WTC11 (cell line): ENCODE measurements around the gene IQGAP2. TPM values are rescaled to one million over a fixed set of nuclear protein-coding genes. Genes with fewer than 3 reads are reported as not detected.

Source experiments
- ATAC-seq: fragments of 200-7000 bp; cut with Tn5 transposase; 2 replicates; pipeline ENCODE4 v1.10.0; 2021; ENCODE audit warnings: mild to moderate bottlenecking, moderate library complexity
- CTCF ChIA-PET: fragments of 300-600 bp; sonication (Branson Sonifier 250); formaldehyde crosslinking; loops from one replicate; lab custom pipeline; 2021; ENCODE audit warnings: antibody characterized with exemption; lab: Charles Lee
- POLR2A ChIA-PET: fragments of 350-600 bp; sonication (Branson Sonifier 250); formaldehyde crosslinking; loops from one replicate; lab custom pipeline; 2021; ENCODE audit warnings: antibody characterized with exemption; lab: Charles Lee
- DNase-seq: peaks from one replicate; pipeline ENCODE4 v3.0.0; 2021; ENCODE audit warnings: low spot score
- H3K27ac Mint-ChIP-seq: 2 replicates; pipeline ENCODE4 v1.8.0; 2021; ENCODE audit warnings: mixed read lengths
- H3K27me3 Mint-ChIP-seq: 2 replicates; pipeline ENCODE4 v1.8.0; 2021; ENCODE audit warnings: low read depth, mild to moderate bottlenecking, moderate library complexity, mixed read lengths
- H3K36me3 Mint-ChIP-seq: 2 replicates; pipeline ENCODE4 v1.8.0; 2021; ENCODE audit warnings: mixed read lengths
- H3K4me1 Mint-ChIP-seq: 2 replicates; pipeline ENCODE4 v1.8.0; 2022; ENCODE audit warnings: mixed read lengths
- H3K4me3 Mint-ChIP-seq: 2 replicates; pipeline ENCODE4 v1.8.0; 2021; ENCODE audit warnings: mild to moderate bottlenecking, moderate library complexity, mixed read lengths
- H3K9me3 Mint-ChIP-seq: 2 replicates; pipeline ENCODE4 v1.8.0; 2021; ENCODE audit warnings: mixed read lengths
- CBFB ChIP-seq: sonication (generic); formaldehyde crosslinking; IDR thresholded peaks from 2 replicates; pipeline ENCODE4 v1.8.1; 2022; ENCODE audit warnings: mild to moderate bottlenecking, low read depth, missing genetic modification reagents
- ETV6 ChIP-seq: sonication (generic); formaldehyde crosslinking; IDR thresholded peaks from 2 replicates; pipeline ENCODE4 v1.8.1; 2022; ENCODE audit warnings: mild to moderate bottlenecking, missing genetic modification reagents
- FOXK1 ChIP-seq: sonication (generic); formaldehyde crosslinking; IDR thresholded peaks from 2 replicates; pipeline ENCODE4 v1.8.0; 2022; ENCODE audit warnings: mild to moderate bottlenecking, moderate library complexity, missing genetic modification reagents
- JAZF1 ChIP-seq: fragments of 250-450 bp; sonication (Bioruptor Pico); IDR thresholded peaks from 2 replicates; pipeline ENCODE4 v1.9.0; 2021; ENCODE audit warnings: moderate library complexity, mild to moderate bottlenecking, inconsistent platforms
- JUN ChIP-seq: sonication (generic); formaldehyde crosslinking; IDR thresholded peaks from 2 replicates; pipeline ENCODE4 v1.8.0; 2023; ENCODE audit warnings: mild to moderate bottlenecking, missing genetic modification reagents
- NFE2L1 ChIP-seq: sonication (generic); formaldehyde crosslinking; IDR thresholded peaks from 2 replicates; pipeline ENCODE4 v1.8.1; 2023; ENCODE audit warnings: missing genetic modification reagents
- NFYB ChIP-seq: sonication (generic); formaldehyde crosslinking; conservative IDR thresholded peaks from 2 replicates; pipeline ENCODE4 v1.8.0; 2022; ENCODE audit warnings: low read depth, missing genetic modification reagents
- PRRX2 ChIP-seq: fragments of 250-450 bp; sonication (Bioruptor Pico); IDR thresholded peaks from 2 replicates; pipeline ENCODE4 v1.8.0; 2021; ENCODE audit warnings: mild to moderate bottlenecking
- SMAD4 ChIP-seq: sonication (generic); formaldehyde crosslinking; IDR thresholded peaks from 2 replicates; pipeline ENCODE4 v1.8.0; 2022; ENCODE audit warnings: mild to moderate bottlenecking, missing genetic modification reagents
- ZNF121 ChIP-seq: sonication (generic); formaldehyde crosslinking; IDR thresholded peaks from 2 replicates; pipeline ENCODE4 v1.8.0; 2023; ENCODE audit warnings: missing genetic modification reagents
- ZNF396 ChIP-seq: fragments of 250-450 bp; sonication (Bioruptor Pico); IDR thresholded peaks from 2 replicates; pipeline ENCODE4 v1.8.0; 2021; ENCODE audit warnings: mild to moderate bottlenecking, moderate library complexity, borderline replicate concordance
- ZNF671 ChIP-seq: fragments of 250-450 bp; sonication (Bioruptor Pico); IDR thresholded peaks from 2 replicates; pipeline ENCODE4 v1.8.0; 2021; ENCODE audit warnings: mild to moderate bottlenecking
- total RNA-seq: library from RNA; stranded (reverse); gene quantifications from 3 replicates; pipeline ENCODE4 v1.2.3, GENCODE V29; 2021
- TF ChIP-seq, protein P1 (sequence below): fragments of 250-450 bp; sonication (Bioruptor Pico); IDR thresholded peaks from 2 replicates; pipeline ENCODE4 v1.8.0; 2021; ENCODE audit warnings: mild to moderate bottlenecking
- TF ChIP-seq, protein P2 (sequence below): sonication (generic); formaldehyde crosslinking; IDR thresholded peaks from 2 replicates; pipeline ENCODE4 v1.8.1; 2023; ENCODE audit warnings: mild to moderate bottlenecking, missing genetic modification reagents, borderline replicate concordance
- TF ChIP-seq, protein P3 (sequence below): fragments of 250-450 bp; sonication (Bioruptor Pico); IDR thresholded peaks from 2 replicates; pipeline ENCODE4 v1.9.0; 2021; ENCODE audit warnings: mild to moderate bottlenecking
- TF ChIP-seq, protein P4 (sequence below): sonication (generic); formaldehyde crosslinking; IDR thresholded peaks from 2 replicates; pipeline ENCODE4 v1.8.1; 2023; ENCODE audit warnings: mild to moderate bottlenecking, missing genetic modification reagents, moderate library complexity
- TF ChIP-seq, protein P5 (sequence below): sonication (generic); formaldehyde crosslinking; IDR thresholded peaks from 2 replicates; pipeline ENCODE4 v1.8.1; 2022; ENCODE audit warnings: mild to moderate bottlenecking, missing genetic modification reagents, moderate library complexity, borderline replicate concordance
- TF ChIP-seq, protein P6 (sequence below): sonication (generic); formaldehyde crosslinking; IDR thresholded peaks from 2 replicates; pipeline ENCODE4 v1.8.1; 2023; ENCODE audit warnings: mild to moderate bottlenecking, moderate library complexity, missing genetic modification reagents
- TF ChIP-seq, protein P7 (sequence below): sonication (generic); formaldehyde crosslinking; IDR thresholded peaks from 2 replicates; pipeline ENCODE4 v1.8.0; 2023; ENCODE audit warnings: missing genetic modification reagents

Gene IQGAP2
- total RNA-seq, 1 experiment from 2014 or later: 70.6 TPM

DNA sequence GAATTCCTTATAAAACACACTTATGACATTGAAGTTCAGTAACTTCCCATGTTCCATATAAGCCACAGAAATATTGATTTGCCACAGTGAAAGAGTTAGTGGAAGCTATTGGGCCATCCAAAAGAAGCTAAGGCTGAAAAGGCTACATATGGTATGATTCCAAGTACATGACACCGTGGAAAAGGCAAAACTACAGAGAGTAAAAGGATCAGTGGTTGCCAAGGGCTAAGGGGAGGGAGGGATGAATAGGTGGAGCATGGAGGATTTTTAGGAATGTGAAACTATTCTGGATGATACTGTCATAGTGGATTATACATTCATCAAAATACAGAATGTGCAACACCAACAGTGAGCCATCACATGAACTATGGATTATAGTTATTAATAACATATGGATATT lies 110.4 kb downstream of the IQGAP2 start (continued):
- TF ChIP-seq, protein P1, sequence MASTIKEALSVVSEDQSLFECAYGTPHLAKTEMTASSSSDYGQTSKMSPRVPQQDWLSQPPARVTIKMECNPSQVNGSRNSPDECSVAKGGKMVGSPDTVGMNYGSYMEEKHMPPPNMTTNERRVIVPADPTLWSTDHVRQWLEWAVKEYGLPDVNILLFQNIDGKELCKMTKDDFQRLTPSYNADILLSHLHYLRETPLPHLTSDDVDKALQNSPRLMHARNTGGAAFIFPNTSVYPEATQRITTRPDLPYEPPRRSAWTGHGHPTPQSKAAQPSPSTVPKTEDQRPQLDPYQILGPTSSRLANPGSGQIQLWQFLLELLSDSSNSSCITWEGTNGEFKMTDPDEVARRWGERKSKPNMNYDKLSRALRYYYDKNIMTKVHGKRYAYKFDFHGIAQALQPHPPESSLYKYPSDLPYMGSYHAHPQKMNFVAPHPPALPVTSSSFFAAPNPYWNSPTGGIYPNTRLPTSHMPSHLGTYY: no peak
- TF ChIP-seq FOXK1 (no peak), ZNF671 (CRISPR knock-in tag) (no peak)
- TF ChIP-seq, protein P2, sequence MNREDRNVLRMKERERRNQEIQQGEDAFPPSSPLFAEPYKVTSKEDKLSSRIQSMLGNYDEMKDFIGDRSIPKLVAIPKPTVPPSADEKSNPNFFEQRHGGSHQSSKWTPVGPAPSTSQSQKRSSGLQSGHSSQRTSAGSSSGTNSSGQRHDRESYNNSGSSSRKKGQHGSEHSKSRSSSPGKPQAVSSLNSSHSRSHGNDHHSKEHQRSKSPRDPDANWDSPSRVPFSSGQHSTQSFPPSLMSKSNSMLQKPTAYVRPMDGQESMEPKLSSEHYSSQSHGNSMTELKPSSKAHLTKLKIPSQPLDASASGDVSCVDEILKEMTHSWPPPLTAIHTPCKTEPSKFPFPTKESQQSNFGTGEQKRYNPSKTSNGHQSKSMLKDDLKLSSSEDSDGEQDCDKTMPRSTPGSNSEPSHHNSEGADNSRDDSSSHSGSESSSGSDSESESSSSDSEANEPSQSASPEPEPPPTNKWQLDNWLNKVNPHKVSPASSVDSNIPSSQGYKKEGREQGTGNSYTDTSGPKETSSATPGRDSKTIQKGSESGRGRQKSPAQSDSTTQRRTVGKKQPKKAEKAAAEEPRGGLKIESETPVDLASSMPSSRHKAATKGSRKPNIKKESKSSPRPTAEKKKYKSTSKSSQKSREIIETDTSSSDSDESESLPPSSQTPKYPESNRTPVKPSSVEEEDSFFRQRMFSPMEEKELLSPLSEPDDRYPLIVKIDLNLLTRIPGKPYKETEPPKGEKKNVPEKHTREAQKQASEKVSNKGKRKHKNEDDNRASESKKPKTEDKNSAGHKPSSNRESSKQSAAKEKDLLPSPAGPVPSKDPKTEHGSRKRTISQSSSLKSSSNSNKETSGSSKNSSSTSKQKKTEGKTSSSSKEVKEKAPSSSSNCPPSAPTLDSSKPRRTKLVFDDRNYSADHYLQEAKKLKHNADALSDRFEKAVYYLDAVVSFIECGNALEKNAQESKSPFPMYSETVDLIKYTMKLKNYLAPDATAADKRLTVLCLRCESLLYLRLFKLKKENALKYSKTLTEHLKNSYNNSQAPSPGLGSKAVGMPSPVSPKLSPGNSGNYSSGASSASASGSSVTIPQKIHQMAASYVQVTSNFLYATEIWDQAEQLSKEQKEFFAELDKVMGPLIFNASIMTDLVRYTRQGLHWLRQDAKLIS (CRISPR knock-in tag): no peak
- TF ChIP-seq, protein P3, sequence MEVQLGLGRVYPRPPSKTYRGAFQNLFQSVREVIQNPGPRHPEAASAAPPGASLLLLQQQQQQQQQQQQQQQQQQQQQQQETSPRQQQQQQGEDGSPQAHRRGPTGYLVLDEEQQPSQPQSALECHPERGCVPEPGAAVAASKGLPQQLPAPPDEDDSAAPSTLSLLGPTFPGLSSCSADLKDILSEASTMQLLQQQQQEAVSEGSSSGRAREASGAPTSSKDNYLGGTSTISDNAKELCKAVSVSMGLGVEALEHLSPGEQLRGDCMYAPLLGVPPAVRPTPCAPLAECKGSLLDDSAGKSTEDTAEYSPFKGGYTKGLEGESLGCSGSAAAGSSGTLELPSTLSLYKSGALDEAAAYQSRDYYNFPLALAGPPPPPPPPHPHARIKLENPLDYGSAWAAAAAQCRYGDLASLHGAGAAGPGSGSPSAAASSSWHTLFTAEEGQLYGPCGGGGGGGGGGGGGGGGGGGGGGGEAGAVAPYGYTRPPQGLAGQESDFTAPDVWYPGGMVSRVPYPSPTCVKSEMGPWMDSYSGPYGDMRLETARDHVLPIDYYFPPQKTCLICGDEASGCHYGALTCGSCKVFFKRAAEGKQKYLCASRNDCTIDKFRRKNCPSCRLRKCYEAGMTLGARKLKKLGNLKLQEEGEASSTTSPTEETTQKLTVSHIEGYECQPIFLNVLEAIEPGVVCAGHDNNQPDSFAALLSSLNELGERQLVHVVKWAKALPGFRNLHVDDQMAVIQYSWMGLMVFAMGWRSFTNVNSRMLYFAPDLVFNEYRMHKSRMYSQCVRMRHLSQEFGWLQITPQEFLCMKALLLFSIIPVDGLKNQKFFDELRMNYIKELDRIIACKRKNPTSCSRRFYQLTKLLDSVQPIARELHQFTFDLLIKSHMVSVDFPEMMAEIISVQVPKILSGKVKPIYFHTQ: no peak

DNA sequence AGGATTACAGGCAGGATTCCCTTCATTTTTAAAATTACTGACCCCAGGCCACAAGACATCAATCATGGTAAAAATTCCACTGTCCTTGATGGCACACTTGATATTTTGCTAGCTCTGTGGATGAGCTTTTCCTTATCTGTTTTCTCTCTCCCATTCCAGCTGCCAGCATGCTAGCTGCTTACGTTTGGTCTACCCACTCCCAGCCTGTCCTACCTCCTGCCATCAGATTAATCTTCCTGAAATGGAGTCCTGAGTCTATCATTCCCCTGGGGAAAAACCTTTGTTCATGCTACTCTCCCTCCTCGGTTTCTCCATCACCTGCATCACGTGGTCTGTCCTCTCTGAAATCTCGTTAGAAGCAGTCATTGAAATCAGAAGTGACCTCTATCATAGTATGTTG lies 111.2 kb downstream of the IQGAP2 start:
- ATAC-seq: no peak; the same call in 1 of the 2 replicates
- Mint-ChIP-seq H3K4me1 (peaks cover 39% of the 10 kb centered on the region), H3K36me3 (peaks cover 16% of the 10 kb centered on the region), H3K27me3 (no peaks in the 10 kb centered on the region), H3K4me3 (no peak overlapping the region), H3K9me3 (peaks cover 12% of the 10 kb centered on the region), H3K27ac (peak overlapping the region; percentile 35)
- no peak for TF ChIP-seq ZNF121 (CRISPR knock-in tag)
- TF ChIP-seq JUN (CRISPR knock-in tag): no peak
- TF ChIP-seq NFYB: no peak
- DNase-seq: no peak
- ChIA-PET CTCF (interaction anchor here (3.4 kb wide), 1 partner anchor 30 kb away, joined by 9 read pairs; no protein-coding TSS in a partner anchor), POLR2A (no interaction called here)

DNA sequence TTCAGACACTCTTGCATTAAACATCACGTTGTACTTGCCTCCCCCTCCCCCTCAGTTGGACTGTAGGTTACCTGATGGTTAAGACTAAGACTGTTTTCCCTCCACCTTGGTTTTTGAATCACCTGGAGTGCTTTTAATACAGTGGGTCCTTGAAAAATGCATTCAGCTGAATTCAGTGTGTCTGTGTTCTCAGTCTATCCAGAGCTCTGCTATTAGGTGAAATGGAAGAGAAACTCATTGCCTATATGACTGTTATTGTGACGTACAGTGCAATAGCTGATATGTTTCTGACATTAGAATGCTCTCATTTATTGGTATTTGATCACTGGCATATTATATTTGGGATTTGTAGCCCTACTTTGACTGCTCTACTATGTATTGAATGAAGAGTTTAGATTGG lies 111.6 kb downstream of the IQGAP2 start:
- DNase-seq: no peak
- no peak for TF ChIP-seq SMAD4
- no peak for TF ChIP-seq CBFB
- TF ChIP-seq NFYB: no peak
- TF ChIP-seq JUN (CRISPR knock-in tag): no peak
- TF ChIP-seq ETV6 (CRISPR knock-in tag): no peak
- no peak for TF ChIP-seq NFE2L1 (CRISPR knock-in tag)
- TF ChIP-seq, protein P4, sequence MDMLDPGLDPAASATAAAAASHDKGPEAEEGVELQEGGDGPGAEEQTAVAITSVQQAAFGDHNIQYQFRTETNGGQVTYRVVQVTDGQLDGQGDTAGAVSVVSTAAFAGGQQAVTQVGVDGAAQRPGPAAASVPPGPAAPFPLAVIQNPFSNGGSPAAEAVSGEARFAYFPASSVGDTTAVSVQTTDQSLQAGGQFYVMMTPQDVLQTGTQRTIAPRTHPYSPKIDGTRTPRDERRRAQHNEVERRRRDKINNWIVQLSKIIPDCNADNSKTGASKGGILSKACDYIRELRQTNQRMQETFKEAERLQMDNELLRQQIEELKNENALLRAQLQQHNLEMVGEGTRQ (CRISPR knock-in tag): no peak
- Mint-ChIP-seq H3K27me3 (no peaks in the 10 kb centered on the region), H3K27ac (peak overlapping the region; percentile 35), H3K4me1 (peaks cover 41% of the 10 kb centered on the region), H3K4me3 (no peak overlapping the region), H3K36me3 (peaks cover 16% of the 10 kb centered on the region), H3K9me3 (peaks cover 12% of the 10 kb centered on the region)
- no peak for ATAC-seq
- ChIA-PET CTCF (interaction anchor here (3.4 kb wide), 1 partner anchor 29 kb away, joined by 9 read pairs; no protein-coding TSS in a partner anchor), POLR2A (no interaction called here)

DNA sequence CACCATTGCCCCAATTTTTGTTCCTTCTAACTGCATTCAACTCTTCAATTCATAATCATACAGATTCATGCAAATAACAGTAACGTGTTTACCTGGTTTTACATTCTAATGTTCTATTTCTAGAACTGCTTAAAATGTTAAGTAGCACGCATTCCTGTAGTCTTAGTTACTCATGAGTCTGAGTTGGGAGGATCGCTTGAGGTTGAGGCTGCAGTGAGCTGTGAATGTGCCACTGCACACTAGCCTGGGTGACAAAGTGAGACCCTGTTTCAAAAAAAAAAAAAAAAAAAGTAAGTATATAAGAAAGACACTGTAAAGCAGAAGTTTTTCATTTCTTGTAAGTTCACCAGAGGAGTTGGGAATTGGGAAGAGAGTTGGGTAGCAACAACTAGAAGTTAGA lies 114.2 kb downstream of the IQGAP2 start:
- no peaks in the 10 kb centered on the region; the same call in 1 of the 2 replicates for H3K27me3 Mint-ChIP-seq
- ChIA-PET POLR2A (no interaction called here), CTCF (interaction anchor here (0.6 to 1.1 kb wide), 3 partner anchors 19 to 114 kb away, joined by 3 to 5 read pairs (median 4); partner anchors contain the start of gene IQGAP2)
- no peak overlapping the region for H3K27ac Mint-ChIP-seq
- DNase-seq (no peak), ATAC-seq (no peak)
- H3K4me3 Mint-ChIP-seq: no peak overlapping the region
- peaks cover 60% of the 10 kb centered on the region for H3K4me1 Mint-ChIP-seq
- peaks cover 16% of the 10 kb centered on the region for H3K36me3 Mint-ChIP-seq
- H3K9me3 Mint-ChIP-seq: peaks cover 12% of the 10 kb centered on the region
- no peak for TF ChIP-seq SMAD4
- no peak for TF ChIP-seq NFYB
- TF ChIP-seq, protein P5, sequence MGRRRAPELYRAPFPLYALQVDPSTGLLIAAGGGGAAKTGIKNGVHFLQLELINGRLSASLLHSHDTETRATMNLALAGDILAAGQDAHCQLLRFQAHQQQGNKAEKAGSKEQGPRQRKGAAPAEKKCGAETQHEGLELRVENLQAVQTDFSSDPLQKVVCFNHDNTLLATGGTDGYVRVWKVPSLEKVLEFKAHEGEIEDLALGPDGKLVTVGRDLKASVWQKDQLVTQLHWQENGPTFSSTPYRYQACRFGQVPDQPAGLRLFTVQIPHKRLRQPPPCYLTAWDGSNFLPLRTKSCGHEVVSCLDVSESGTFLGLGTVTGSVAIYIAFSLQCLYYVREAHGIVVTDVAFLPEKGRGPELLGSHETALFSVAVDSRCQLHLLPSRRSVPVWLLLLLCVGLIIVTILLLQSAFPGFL (CRISPR knock-in tag): no peak
- TF ChIP-seq JAZF1 (CRISPR knock-in tag): no peak
- no peak for TF ChIP-seq ZNF396 (CRISPR knock-in tag)
- TF ChIP-seq PRRX2 (CRISPR knock-in tag): no peak
- TF ChIP-seq, protein P6, sequence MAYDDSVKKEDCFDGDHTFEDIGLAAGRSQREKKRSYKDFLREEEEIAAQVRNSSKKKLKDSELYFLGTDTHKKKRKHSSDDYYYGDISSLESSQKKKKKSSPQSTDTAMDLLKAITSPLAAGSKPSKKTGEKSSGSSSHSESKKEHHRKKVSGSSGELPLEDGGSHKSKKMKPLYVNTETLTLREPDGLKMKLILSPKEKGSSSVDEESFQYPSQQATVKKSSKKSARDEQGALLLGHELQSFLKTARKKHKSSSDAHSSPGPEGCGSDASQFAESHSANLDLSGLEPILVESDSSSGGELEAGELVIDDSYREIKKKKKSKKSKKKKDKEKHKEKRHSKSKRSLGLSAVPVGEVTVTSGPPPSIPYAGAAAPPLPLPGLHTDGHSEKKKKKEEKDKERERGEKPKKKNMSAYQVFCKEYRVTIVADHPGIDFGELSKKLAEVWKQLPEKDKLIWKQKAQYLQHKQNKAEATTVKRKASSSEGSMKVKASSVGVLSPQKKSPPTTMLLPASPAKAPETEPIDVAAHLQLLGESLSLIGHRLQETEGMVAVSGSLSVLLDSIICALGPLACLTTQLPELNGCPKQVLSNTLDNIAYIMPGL (CRISPR knock-in tag): no peak
- TF ChIP-seq, protein P7, sequence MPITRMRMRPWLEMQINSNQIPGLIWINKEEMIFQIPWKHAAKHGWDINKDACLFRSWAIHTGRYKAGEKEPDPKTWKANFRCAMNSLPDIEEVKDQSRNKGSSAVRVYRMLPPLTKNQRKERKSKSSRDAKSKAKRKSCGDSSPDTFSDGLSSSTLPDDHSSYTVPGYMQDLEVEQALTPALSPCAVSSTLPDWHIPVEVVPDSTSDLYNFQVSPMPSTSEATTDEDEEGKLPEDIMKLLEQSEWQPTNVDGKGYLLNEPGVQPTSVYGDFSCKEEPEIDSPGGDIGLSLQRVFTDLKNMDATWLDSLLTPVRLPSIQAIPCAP (CRISPR knock-in tag): no peak
